H1 (cell line): ENCODE data around the gene SDF2. TPM values are rescaled to one million over a fixed set of nuclear protein-coding genes. Genes with fewer than 3 reads are reported as not detected.

Experiments used
- ATF3 ChIP-seq: IDR thresholded peaks from 2 replicates; pipeline ENCODE4 v1.6.1; 2011; ENCODE audit warnings: low read depth, mild to moderate bottlenecking, low read length; ENCODE audit not compliant: insufficient read depth
- CBX5 ChIP-seq: fragments of 300-800, 300-1000 bp; sonication (generic); IDR thresholded peaks from 2 replicates; pipeline ENCODE4 v1.7.1; 2016; ENCODE audit warnings: antibody characterized with exemption, low read length, low read depth
- CTBP2 ChIP-seq: IDR thresholded peaks from 2 replicates; pipeline ENCODE4 v1.7.0; 2011; ENCODE audit warnings: borderline replicate concordance, mild to moderate bottlenecking, moderate library complexity, mixed read lengths, low read length; ENCODE audit not compliant: insufficient read depth, insufficient read length
- polyA plus RNA-seq, 7 experiments: library from polyadenylated mRNA; depleted of rRNA in 3 of 7; stranded (reverse) in 5 of 7; unstranded in 2 of 7; fragments of >200 nt in 5 of 7; fragments of 200-250 nt in 2 of 7; gene quantifications; 1 replicate in 5 of 7; 2 replicates in 1 of 7; 4 replicates in 1 of 7; pipeline versions ENCODE4 v1.2.1 to v1.2.3, GENCODE V29; 2011 to 2013; ENCODE audit warnings: missing spikeins in 2 of 7, mixed read lengths in 2 of 7
- total RNA-seq: library from RNA; stranded (reverse); fragmentation: NEBNext Ultra II Directional; extraction: Animal tissue kit (Norgen Biotek cat#: 25700); gene quantifications from 2 replicates; pipeline ENCODE4 v1.2.1, GENCODE V29; 2021

SDF2 gene
- total and polyA plus RNA-seq, 2 of the 8 experiments (the other 6 are each of a cell fraction or from before 2014, with no cell fraction given), result 44.8 to 65.4 TPM

- no peak for TF ChIP-seq ATF3
- no peak for TF ChIP-seq CTBP2
- no peak for TF ChIP-seq CBX5
Observed at GRCh38 chr17:28667870-28668269, 6.2 kb upstream of the SDF2 start (continued).
